NCI-H526 (cell line): ENCODE measurements around the gene SLC6A6.
A peak's percentile ranks its signal among the peaks of the same experiment; 100 is the strongest.

Experiments used
- DNase-seq, 2 experiments: peaks; one replicate each; lab custom pipeline; 2025; lab: John Stamatoyannopoulos, UW

SLC6A6 gene

GRCh38 chr3:14402304-14402811 lies at the start of gene SLC6A6:
TSS of gene SLC6A6 (plus strand) at chr3:14402606. CDS start at chr3:14443635, 41,029 bp downstream.
- DNase-seq = peak; percentile 95 to 99

GRCh38 chr3:14353502-14353901 lies 48.9 kb upstream of the SLC6A6 start:
- DNase-seq = no peak

- no peak for DNase-seq
These were observed 44.9 kb upstream of the SLC6A6 start for GRCh38 chr3:14357463-14357862.

GRCh38 chr3:14358426-14359211 lies 43.8 kb upstream of the SLC6A6 start:
- DNase-seq = peak in 1 of 2 experiments; percentile 39

GRCh38 chr3:14359348-14359747 lies 43.1 kb upstream of the SLC6A6 start:
- DNase-seq = no peak

- DNase-seq = no peak
These were observed 42.1 kb upstream of the SLC6A6 start for GRCh38 chr3:14360123-14360881.

DNA sequence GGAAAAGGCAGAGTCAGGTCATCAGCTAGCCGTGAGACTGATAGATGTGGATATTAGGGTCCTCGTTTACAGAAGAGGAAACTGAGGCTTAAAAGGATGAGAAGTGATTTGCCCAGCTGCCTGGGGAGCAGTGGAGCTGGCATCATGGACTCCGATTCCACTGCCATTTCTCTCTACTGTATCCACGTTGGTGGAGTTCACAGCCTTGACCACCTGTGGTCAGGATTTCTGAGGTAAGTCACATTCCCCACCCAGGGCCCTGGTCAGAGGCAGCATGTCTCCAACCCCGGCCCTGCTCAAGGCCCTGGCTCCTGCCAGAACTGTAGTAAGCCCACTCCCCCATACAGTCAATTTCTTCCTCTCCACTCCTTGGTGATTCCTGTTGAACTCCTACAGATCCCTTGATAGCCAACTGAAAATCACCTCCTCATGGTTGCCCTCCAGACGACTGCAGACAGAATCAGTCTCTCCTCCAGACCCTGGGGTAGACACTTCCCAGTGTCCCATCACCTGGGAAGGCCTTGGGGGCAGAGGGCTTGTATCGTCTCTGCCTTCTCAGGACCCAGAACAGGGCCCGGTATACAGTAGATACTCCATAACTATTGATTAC lies 41.2 kb upstream of the SLC6A6 start:
- no peak for DNase-seq

- no peak for DNase-seq
These were observed 39.5 kb upstream of the SLC6A6 start for GRCh38 chr3:14362890-14363289.

- DNase-seq = no peak
These were observed 39.0 kb upstream of the SLC6A6 start for GRCh38 chr3:14363379-14363778.

- no peak for DNase-seq
These were observed 38.4 kb upstream of the SLC6A6 start for GRCh38 chr3:14363991-14364390.

DNA sequence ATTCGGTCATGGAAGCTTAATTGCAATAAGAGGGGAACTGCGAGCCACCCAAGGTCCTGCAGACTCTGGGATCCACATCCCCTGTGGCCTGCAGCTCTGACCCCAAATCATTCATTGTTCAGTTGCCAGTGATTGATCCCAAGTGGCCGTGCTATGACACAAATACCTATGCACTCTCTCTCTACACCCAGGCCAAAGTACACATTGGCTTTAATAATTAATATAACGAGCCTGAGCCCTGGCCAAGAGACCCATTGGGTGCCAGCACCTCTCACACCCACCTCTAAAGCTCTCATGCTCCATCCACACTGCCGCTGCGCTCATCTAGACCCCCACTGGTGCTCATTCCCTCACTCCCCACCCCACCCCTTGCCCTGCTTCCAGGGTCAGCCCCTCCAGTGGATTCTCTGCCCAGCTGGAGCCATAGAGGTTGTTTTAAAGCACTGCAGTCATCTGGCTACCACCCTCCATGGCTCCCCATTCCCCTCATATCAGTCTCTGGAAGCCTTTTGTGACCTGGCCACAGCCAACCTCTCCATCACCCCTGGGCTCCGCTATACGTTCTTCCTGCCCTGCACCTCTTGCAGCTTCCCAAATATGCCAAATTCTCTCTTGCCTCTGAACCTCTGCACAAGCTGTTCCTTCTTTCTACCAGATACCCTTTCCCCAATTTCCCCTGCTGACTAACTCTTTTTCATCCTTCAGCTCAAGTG lies 37.7 kb upstream of the SLC6A6 start:
- DNase-seq = no peak

DNA sequence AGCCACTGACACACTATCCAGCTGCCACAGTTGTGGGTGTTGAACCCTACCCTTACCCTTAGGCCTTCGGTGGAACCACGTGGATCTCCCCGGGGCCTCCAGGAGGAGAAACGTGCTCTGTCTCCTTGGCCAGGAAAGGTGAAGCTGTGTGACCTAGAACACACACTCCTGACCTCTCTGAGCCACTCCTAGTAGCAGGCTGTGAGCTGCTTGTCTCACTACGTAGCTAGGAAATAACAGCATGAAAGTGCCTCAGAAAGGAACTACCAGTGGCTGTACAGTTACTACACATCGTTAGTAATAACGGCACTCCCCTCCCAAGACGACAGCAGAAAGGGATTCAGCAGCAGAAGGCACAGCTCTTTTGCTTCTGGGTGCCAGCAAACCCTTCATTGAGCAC lies 36.2 kb upstream of the SLC6A6 start:
- no peak for DNase-seq

GRCh38 chr3:14366915-14367823 lies 35.2 kb upstream of the SLC6A6 start:
- DNase-seq = no peak

DNA sequence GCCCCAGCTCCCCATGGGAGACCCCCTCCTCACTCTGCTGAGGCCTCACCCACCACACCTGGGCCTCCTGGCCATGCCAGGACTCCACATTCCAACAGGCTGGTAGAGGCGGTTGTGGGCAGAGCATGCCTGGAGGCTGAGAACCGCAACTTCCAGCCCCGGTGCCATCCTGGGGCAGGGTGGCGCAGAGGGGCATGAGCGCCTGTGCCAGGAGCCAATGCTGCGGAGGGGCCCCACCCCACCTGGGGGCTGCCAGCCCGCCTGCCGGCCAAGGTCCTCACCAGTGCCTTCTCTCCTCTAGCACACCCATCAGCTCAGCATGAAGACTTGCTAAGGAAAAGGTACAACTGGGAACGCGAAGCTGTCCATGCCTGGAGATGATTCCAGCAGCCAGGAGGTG lies 34.3 kb upstream of the SLC6A6 start:
- no peak for DNase-seq

- no peak for DNase-seq
These were observed 33.5 kb upstream of the SLC6A6 start for GRCh38 chr3:14368885-14369284.

- peak in 1 of 2 experiments; percentile 12 for DNase-seq
These were observed 32.4 kb upstream of the SLC6A6 start for GRCh38 chr3:14369675-14370669.

GRCh38 chr3:14370720-14371572 lies 31.5 kb upstream of the SLC6A6 start:
- no peak for DNase-seq

DNA sequence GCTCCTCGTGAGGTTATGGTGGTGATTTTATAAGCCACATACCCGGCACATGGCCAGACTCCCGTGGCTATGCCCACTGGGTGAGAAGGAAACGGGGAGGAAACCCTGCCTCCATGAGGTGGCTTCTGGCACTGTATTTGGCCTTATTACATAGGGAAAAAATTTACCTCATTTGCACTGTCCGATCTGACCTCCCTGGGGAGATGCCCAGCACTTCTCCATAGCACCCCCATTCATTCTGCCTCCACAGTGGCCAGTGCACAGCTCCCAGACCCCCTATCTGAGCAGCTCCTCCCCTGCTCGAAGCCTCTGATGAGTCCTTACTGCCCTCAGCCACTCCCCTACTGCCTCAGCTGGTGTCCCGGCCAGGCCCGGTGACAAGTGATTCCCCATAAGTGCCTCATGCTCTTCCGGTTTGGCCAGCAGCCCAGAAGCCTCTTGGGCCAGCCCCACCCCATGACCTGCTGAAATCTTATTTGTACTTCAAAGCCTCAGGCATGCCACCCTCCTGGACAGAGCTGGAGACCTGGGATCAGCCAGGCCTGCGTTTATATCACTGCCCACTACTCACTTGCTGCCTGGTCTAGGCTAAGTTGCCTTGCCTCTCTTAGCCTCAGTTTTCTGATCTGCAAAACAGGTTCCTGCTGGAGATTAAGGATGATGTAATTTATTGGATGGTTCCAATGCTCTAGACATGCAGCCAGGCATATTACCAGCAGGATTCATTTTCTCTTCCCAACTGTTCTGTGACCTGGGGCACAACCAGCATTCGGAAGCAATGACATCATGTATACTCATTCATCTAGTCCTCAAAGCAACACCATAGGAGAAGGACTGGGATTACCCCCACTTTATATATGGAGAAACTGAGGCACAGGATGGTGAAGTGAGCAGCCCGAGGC lies 30.6 kb upstream of the SLC6A6 start:
- no peak for DNase-seq
